ENCODE measurements around the gene VPS35L.
A peak's percentile ranks its signal among the peaks of the same experiment; 100 is the strongest.
"Not testable (repeated sequence)": the region's sequence is repeated elsewhere in the genome, so short reads cannot be mapped to it uniquely, and the experiment has no call there.

The VPS35L gene

DNA sequence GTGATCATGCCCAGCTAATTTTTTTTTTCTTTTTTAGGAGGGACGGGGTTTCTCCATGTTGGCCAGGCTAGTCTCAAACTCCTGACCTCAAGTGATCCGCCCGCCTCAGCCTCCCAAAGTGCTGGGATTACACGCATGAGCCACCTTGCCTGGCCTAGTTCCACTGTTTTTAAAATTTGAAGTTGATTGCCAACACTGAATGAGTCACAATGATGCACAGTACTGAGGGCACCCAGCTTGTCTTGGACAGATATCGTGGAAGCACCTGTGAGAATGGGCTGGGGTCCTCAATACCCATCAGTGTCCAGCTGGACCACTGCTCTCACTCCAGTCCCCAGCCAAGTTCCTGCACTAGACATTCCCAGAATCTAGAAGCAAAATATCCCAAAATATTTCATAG, 160.1 kb downstream of the VPS35L start:
- no peak for DNase-seq

DNA sequence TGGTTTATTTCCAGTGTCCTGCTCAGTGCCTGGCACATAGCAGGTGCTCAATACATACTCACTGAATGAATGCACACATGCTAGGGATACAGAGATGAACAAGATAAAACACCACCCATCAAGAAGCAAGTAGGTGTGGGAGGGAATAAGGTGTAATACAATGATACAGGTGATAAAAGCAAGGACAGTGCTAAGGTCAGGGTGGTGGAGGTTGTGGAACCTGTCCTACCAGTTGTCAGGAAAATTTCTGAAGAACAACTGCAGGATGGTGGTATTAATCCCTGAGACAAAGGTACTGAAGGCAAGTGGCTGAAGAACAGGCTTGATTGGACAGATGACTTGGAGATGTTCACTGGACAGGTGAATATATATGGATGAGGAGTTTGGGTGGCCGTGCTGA, 160.7 kb downstream of the VPS35L start:
- DNase-seq, result no peak

DNA sequence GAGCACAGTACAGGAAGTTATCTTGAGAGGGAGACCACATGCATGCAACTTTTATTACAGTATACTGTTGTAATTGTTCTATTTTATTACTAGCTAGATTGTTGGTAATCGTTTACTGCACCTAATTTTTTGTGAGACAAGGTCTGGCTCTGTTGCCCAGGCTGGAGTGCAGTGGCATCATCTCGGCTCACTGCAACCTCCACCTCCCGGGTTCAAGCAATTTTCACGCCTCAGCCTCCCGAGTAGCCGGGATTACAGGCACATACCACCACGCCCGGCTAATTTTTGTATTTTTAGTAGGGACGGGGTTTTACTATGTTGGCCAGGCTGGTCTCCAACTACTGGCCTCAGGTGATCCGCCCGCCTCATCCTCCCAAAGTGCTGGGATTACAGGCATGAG, 161.2 kb downstream of the VPS35L start:
- not testable (repeated sequence) for DNase-seq

DNA sequence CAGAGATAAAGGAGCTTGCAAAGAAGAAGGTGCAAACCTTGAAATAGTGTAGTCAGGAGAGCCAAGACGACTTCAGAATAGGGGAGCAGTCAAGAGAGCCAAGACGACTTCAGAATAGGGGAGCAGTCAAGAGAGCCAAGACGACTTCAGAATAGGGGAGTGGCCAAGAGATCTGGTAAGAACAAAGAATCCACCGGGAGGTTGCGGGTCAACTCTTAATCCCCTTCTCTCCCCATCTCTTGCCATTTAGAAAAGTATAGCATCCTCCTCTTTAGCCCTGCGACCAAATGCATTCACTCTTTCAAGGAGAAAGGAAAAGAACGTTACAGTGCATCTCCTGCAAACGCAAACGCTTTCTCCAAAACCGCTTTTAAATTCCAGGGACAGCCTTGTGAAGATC, 161.8 kb downstream of the VPS35L start:
- DNase-seq, result no peak

DNA sequence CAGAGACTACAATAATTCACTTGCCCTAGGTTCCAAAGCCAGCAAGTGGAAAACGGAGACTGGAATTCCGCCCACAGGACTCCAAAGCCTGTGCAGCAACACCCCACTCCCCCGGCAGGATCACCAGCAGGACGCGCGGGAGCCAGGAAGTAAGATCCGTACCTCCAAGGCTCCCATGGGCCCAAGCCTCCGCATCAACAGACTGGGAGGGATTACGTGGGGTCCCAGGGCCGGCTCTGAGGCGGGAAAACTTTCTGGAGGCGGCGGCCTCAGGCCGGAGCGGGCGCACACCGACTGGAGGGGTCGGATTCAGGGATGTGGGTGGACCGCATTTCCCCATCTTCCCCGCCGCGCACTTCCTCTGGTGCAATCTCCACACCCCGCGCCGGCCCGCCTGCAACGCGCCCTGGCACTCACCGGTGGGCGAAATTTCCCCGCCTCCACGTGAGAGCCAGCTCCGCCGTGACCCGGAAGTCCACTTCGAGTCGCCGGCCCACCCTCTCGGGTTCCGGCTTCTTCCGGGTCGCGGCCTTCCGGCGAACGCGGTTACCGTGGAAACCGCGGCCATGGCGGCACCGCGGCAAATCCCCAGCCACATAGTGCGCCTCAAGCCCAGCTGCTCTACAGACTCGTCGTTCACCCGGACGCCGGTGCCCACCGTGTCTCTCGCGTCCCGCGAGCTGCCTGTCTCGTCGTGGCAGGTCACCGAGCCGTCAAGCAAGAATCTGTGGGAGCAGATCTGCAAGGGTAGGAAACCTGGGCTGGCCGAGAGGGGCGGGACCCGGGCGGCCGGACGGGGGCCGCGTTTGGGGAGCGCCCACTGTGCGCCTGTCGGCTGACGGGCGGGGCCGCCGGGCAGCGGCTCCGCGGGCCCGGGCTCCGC, 162.5 kb downstream of the VPS35L start, which contains the start of the genes IQCK and KNOP1:
Gene IQCK, plus strand, starts transcription at position 531 of the 883 bp plus-strand sequence. Its CDS starts 36 bp downstream, at position 567.
Gene KNOP1, minus strand, starts transcription at position 487 of the 883 bp plus-strand sequence. CDS start 3,192 bp downstream, outside the sequence.
- DNase-seq, result peak; percentile 95

DNA sequence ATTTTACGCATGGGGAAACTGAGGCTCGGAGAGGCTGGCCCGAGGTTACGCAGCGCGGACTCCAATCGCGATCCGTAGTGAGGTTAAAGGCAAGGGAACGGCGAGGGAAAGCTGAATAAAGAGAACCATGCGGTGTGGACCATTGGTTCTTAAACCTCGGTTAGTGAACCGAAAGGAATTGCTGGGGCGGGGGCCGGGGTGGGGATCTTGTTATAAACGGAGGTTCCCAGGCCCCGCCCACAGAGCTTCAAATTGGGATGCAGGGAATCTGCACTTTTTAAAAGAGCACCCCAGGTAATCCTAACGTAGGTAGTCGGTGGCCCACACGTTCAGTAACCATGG, 163.1 kb downstream of the VPS35L start:
- DNase-seq, result peak; percentile 59

DNA sequence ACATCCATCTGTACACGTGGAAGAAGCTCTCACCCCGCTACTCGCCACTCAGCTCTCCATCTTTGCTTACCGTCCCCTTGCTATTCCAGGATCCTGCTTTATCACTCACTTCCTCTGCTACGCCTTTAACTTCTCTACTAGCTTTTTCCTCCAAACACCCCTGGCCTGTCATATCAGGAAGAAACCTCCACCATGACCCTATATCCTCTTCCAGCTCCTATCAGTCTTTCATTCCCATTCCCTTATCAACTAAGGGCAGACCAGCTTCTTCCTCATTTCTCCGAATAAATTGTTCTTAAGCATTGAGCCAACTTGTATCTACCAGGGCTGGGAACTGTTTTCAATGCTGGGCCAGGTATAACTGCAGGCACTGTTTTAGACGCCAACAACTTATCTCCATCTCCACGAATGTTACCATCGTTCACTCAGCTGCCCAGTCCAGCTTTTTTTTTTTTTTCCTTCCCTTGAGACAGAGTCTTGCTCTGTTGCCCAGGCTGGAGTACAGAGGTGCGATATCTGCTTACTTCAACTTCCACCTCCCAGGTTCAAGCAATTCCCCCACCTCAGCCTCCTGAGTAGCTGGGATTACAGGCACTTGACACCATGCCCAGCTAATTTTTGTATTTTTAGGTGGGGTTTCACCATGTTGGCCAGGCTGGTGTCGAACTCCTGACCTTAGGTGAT, 166.9 kb downstream of the VPS35L start:
- DNase-seq, result no peak

DNA sequence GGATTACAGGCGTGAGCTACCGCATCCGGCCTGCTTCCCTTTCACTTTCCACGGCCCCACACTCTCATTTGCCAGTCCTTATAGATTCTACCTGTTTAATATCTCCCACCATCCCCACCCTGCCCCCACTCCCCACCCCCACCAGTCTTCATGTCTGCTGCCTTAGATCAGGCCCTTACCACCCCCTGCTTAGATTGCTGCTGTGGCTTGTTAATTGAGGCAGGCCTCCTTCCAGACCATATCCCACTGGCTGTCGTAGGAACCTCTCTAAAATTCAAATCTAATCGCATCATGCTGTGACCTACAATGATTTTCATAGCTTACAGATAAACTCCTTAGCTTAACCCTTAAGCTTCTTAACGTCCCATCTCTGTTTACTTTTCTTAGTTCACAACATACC, 167.5 kb downstream of the VPS35L start:
- no peak for DNase-seq

DNA sequence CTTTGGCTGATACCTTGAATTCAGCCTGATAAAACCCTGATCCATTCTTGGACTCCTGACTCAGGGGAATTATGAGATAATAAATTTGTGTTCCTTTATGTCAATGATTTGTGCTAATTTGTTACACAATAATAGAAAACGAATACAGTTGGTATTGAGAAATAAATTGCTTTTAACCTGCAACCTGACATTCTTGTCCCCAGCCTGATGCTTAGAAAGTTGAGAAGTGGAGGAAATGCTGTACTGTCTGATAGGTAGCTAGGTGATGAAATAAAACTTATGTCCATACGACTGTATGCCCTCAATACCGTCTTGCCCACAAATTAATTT, 173.1 kb downstream of the VPS35L start:
- no peak for DNase-seq

DNA sequence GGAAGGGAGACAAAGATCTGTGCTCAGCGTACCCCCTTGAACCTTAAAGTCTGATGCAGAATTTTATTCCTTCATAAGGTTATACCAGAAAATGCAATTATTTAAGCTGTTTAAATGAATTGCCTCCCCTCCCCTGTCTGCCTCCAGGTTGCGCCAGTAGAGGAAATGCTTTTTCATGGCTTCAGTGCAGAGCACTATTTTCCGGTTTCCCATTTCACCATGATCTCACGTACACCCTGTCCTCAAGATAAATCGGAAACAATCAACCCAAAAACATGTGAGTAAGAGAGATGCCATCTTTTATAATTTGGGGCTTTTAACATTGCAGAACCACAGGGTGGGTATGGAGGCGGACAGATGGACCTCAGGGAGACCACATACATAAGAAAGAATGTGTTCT, 178.0 kb downstream of the VPS35L start:
- DNase-seq, result no peak

DNA sequence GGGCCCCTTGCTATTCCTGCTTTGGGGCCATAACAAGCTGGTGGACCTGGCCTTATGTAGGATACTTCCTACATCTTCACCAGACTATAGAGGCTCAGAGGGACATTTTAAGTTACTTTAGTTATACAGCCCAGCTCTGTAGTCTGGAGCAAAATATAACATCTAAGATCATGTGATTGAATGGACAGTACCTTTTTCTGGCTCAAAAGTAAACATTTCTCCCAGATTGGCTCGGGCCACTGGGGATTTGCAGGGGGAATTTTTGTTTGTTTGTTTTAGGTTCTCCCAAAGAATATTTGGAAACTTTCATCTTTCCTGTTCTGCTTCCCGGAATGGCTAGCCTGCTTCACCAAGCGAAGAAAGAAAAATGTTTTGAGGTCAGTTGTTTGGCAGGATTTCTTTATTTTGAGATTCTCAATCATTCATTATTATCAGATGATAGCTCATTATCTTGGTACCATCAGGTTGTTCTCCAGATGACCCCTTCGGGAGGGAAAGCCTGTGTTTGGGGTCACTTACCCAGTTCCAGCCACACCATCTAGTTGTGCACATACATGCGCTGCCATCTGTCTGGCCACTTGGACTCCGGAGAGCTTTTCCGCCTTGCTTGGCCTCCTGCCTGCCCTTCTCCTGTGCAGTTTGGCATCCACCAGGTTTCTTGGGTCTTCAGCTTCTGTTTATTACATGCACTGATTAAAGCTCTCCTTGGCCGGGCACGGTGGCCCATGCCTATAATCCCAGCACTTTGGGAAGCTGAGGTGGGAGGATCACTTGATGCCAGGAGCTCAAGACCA, 179.8 kb downstream of the VPS35L start:
- no peak for DNase-seq

DNA sequence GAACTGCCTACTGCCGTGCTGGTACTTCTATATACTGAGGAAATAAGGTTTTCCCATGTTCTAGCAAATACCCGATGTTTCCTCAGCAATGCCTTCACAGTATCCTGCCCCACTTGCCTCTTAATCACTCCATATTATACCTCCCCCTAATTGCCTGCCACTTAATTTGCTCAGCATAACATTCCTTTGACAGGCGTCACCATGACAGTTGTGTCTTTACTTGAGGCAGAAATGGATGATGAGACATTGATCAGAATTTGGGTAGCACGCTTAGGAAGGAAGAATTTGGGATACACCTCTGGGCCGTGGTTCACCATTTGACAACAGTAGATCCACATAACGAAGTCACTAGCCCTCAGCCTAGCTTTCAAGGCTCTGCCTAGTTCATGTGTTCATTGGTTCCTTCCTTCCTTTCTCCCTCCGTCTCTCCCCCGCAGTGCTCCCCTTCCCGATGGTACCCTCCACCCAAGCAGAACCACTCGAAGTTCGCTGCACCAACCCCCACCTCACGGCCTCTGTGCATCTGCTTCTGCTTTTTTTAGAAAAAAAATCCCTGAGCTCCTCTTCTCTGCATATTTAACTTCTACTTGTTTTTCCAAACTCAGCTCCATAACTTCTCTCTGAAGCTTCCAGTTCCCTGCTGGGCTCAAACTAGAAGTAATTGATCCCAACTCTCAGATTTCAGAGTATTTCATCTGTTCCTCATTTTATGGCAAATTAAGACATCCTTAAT, 182.0 kb downstream of the VPS35L start:
- DNase-seq, result no peak

DNA sequence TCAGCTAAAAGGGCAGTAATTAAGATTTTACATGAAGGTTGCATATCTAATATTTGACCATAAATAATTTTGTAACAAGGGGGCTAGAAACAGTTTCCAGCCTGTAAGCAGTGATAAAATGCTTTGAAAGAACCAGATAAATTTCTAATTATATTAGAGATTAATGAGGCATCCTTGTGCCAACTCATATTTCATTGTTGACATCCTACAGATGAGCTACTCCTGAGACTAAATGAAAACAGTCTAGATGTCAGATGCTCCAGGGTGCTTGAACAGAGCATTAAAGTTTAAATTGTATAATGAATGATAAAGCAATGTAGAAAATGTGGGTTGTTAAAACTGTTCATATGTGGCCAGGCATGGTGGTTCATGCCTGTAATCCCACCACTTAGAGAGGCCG, 185.9 kb downstream of the VPS35L start:
- no peak for DNase-seq

DNA sequence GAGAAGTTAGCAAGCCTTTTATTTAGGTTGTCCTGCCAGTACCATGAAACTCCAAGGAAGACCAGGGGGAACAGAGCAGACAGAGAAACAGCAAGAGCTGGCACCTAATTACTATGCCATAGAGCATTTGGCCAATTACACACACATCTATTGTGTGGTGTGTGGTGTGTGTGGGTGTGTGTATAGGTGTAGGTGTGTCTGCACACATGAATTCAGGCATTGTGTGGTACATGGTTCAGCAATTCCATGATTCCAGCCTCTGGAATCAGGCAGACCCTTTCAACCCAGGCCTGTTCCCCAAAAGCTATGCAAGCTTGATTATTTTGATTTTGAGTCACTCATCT, 188.3 kb downstream of the VPS35L start:
- DNase-seq, result no peak

DNA sequence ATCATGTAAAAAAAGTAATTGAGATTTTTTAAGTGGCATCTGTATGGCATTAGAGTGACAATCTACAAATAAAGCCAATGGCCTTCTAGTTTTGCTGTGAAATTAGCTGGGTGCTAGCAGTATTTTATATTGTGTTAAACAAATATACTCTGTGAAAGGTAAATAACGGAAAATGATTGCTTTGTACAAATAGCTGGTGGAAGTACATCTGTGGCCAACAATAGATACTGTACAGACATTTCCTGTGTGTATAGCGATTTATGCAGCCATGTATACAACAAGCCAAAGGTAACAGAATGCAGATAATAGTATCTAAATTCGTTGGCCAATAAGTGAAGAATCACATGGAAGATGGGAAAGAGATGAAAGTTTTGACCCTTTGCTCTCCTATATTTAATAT, 189.2 kb downstream of the VPS35L start:
- DNase-seq, result peak; percentile 64

DNA sequence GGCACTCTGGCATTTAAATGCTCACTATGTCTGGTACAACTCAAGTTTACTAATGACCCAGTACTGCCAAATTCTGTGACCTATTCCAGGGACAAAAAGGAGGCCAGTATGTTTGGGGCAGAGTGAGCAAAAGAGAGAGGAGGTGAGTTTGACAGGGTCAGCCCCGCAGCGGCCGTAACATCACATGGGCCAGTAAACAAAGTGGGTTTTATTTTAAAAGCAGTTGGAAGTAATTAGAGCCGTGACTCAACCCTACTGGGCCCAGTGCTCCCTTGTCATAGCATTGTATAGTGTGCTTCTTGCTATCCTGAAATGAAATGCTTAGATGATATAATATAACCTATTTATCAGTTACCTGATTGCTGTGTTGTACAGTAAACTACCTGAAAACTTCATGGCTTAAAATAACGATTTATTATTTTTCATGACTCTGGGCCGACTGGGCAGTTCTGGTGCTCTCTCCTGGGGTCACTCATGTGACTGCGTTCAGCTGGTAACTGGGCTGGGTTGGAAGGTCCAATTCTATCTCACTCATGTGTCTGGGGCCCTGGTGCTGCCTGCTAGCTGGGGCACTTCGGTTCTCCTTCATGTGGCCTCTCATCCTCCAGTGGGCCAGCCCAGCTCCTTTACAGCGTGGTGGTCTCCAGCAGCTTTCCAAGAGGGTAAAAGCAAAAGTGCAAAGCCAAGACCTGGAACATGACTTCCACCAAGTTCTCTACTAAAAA, 189.9 kb downstream of the VPS35L start:
- DNase-seq, result no peak

DNA sequence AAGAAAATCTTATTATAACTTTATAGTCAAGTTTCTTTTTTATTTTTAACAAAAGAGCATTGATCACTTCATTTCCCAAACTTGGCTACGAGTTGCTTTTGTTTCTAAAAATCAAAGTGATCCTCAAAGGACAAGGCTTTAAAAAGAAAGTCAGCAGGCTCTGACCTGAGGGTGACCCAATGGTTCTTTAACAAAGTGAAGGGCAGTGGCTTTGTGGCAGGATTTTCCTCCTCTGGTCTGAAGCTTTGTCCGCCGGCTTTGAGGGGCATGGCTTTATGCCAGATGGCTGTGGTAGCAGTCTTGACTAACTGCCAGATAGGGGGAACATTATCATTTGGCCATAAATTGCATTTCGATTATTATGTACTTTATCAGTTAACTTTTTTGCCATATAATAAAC, 191.1 kb downstream of the VPS35L start:
- no peak for DNase-seq

DNA sequence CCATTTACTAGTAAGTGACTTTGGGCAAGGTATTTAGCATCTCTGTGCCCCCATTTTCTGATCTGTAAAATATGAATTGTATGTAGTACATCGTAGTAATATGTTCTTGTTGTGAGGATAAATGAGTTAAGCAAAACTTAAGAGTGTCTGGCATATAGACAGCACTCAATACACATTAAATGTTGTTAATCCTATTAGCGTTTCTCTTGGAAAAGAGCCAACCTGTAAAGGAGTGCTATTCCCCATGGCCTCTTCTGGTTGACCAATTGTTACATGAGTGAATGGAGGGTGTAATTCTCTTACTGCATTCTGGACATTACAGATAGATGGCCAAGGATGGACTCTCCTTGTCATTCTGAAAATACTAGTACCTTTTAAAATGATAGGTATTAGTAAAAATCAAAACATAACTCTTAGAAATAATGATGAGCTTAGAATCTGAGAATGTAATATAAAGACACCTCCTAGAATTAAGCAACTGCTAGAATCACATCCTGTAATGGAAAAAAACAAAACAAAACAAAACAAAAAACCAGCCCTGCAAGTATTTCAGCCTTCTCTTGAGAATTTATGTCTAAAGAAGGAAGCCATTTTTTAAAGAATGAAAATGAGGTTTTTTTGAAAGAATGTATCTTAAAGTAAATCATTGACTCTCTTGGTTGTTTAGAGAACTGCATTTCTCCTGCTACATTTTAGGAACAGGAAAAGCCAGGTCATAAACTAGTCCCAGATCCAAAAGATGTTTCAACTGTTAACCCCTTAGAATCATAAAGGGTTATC, 193.1 kb downstream of the VPS35L start:
- no peak for DNase-seq

DNA sequence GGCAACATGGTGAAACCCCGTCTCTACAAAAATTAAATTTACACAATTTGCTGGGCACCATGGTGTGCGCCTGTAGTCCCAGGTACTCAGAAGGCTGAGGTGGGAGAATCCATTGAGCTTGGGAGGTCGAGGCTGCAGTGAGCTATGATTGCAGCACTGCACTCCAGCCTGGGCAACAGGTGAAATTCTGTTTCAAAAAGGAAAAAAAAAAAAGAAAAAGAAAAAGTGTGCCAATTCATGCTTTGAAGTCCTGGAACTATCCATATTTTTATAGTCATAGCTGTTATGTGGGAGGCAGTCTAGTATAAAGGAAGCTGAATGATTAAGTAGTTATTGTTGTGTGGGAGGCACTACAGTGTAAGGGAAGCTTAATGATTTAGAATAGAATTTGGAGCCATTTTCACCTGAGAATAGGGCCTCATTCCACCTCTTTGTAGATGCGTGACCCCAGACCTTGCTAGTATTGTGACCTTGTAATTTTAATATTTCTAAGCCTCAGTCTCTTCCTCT, 194.1 kb downstream of the VPS35L start:
- no peak for DNase-seq
